NCI-H748 (cell line): ENCODE results near the gene CADM3.
A peak's percentile ranks its signal among the peaks of the same experiment; 100 is the strongest.

Experiments used
- DNase-seq: peaks from one replicate; lab custom pipeline; 2025; ENCODE audit not compliant: unreplicated experiment; lab: John Stamatoyannopoulos, UW

CADM3 gene

DNA sequence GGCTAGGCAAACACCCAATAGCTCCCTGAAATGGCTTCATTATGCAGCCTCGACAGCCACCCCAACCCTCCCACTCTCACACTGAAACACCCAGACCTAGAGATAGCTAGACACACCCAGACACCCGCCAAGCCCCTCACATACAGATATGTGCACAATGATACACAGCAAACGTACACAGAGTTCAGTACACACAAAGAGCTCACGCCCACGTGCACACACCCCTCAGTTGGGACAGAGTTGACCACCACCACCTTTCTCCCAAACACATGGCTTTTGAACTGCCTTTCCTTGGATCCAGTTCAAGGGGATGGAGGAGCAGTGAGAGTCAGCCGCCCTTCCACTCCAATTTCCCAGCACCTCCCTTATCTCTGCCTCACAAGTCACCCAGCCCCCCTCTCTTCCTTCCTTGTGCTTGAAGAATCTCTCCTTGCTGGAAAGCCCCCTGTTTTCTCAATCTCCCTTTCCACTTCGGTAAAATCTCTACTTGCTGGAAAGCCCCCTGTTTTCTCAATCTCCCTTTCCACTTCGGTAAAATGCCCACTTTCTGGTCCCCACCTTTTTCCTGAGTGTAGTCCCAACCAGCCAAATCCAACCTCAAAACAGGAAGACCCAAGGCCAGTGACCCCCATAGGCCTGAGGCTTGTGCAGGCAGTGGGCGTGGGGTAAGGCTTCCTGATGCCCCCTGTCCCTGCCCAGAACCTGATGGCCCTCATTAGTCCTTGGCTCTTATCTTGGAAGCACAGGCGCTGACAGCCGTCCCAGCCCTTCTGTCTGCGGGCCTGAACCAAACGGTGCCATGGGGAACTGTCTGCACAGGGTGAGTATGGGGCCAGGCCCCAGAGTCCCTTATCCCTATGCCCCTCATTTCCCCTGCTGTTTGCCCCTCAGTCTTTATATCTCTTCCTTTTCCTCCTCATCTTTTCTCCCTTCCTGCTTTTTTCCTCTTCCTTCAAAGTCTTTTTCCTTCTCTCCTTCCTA lies 33.0 kb downstream of the CADM3 start, which contains the start of gene ACKR1:
ACKR1 (plus strand) TSS at position 715 of the 981 bp plus-strand sequence; CDS start at position 800, 85 bp downstream.
- DNase-seq, result no peak

DNA sequence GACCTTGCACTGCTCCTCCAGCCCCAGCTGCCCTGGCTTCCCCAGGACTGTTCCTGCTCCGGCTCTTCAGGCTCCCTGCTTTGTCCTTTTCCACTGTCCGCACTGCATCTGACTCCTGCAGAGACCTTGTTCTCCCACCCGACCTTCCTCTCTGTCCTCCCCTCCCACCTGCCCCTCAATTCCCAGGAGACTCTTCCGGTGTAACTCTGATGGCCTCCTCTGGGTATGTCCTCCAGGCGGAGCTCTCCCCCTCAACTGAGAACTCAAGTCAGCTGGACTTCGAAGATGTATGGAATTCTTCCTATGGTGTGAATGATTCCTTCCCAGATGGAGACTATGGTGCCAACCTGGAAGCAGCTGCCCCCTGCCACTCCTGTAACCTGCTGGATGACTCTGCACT lies 33.8 kb downstream of the CADM3 start:
- no peak for DNase-seq

DNA sequence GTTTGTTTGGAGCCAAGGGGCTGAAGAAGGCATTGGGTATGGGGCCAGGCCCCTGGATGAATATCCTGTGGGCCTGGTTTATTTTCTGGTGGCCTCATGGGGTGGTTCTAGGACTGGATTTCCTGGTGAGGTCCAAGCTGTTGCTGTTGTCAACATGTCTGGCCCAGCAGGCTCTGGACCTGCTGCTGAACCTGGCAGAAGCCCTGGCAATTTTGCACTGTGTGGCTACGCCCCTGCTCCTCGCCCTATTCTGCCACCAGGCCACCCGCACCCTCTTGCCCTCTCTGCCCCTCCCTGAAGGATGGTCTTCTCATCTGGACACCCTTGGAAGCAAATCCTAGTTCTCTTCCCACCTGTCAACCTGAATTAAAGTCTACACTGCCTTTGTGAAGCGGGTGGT lies 34.7 kb downstream of the CADM3 start:
- DNase-seq, result no peak

DNA sequence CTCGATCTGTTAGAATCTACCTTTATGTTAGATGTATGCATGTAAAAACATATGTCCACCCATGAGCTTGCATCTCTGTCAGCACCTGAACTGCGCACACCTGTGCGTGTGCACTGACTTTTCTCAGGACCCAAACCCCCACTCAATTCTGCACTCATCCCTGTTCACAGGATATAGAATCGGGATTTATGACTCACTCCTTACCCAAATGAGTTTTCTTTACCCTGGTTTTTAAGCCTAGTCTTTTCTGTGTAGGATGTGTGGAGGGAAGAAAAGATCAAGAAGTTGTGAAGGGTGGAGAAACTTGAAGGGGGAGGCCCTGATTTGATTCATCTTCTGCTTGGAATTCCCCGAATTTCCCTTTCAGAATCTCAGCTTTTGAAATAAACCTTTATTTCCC lies 35.7 kb downstream of the CADM3 start:
- DNase-seq, result no peak

DNA sequence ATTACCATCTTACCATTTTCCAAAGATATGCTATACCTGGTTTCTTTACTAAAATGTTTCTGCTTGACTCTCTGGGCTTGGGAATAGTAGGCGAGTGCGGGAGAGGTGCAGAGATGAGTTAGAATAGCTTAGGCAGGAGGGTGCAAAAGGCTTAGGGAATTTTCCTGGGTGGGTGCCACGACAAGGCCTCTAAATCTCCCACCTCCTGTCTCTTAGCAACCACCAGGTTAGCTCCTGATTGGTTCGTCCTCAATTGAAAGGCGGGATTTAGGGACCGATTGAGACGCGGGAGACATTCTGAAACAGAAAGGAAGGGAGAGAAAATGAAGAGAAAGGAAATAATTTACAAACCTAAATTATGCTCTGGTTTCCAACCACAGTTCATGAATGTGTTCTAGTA lies 36.4 kb downstream of the CADM3 start:
- DNase-seq, result no peak

DNA sequence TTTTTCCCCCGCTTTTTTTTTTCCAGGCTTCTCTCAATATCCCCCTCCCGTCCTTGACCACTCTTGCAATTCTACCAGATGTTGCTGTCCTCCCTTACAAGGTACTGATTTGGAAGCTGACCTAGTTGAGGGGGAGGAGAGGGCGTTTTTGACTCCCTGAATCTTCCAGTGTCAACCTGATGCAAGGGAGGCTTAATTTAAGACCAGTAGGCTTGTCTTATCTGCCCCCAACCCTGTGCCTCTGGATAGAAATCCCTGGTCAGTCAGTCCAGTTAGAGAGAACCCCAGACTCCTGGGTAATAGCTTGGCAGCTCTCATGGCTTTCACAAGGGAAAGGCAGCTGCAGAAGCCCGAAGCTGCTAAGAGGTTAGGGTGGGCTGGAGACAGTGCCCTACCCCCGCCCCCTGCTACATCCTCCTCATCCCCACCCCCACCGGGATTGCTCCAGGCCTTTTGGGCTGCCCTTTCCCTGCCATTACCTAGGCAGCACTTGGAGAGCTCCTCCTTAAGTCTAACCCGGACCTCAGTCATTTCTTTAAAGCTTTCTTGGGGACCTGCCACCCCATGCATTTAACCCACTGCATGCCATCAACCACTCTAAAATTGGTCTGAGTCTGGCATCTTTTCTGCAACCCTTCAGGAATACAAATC lies 36.9 kb downstream of the CADM3 start:
- DNase-seq, result no peak

DNA sequence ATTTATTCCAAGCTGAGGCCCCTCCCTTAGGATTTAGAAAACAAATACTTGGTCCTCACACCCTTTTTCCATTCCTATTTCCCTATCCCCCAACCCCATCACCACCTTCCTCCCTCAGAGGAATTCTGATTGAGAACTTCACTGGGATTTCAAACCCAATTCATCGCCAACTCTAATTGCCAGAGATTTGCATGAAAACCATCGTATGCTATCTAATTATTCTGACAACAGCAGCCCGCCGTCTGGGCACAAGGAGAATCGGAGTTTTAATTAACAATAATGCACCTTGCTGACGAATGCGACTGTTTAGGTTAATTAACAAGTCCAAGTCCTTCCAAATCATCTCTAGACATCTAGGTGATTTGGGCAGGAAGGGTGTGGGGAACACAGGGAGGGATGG lies 37.6 kb downstream of the CADM3 start:
- no peak for DNase-seq

DNA sequence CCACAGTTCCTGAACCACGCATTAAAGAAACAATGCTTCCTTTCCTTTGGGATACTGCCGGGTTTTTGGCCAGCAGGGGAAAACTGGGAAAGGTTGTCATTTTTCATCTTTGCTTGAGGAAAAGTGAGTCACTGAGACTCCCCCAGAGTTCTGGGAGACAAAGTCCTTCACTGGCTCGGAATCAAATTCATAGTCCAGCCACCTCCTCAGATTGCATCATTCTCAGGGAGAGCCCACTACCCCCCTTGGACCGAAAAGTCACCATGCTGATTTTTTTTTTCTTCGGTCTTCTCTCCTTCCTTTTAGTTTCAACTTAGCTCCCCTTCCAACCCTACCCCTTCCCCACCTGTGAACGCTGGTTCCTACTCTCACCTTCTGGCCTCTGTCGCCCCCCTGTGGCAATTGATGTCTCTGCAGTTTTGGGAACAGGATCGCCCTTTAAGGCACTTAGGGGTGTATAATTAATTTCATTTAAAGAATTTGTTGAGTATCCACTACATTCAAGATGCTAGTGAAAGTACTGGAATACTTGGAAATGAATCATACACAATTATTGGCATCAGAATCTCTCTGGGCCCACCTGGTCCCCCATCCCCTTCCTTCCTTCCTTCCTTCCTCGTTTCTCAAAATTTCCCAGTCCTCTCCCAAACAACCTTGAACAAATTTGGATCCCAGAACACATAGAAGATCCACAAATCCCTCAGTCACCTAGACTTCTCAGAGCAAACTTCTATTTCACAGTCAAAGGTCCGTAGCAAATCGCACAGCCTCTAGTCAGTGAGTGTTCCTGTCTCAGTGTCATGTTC lies 40.1 kb downstream of the CADM3 start:
- peak; percentile 23 for DNase-seq

DNA sequence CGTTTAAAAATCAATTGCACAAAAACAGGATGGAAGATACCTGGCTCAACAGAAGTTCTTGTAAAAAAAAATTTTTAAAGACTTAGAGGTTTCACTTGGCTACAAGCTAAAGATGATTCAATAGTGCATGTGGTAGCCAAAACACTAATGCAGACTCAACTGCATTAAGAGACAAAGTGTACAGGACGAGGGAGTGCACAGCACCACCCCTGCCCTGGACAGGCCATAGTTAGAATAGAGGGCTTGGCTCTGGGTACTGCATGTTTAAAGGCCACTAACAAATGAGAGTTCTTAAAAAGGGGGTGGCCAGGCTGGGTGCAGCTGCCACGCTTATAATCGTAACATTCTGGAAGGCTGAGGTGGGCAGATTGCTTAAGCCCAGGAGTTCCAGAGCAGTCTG lies 41.2 kb downstream of the CADM3 start:
- DNase-seq, result no peak

DNA sequence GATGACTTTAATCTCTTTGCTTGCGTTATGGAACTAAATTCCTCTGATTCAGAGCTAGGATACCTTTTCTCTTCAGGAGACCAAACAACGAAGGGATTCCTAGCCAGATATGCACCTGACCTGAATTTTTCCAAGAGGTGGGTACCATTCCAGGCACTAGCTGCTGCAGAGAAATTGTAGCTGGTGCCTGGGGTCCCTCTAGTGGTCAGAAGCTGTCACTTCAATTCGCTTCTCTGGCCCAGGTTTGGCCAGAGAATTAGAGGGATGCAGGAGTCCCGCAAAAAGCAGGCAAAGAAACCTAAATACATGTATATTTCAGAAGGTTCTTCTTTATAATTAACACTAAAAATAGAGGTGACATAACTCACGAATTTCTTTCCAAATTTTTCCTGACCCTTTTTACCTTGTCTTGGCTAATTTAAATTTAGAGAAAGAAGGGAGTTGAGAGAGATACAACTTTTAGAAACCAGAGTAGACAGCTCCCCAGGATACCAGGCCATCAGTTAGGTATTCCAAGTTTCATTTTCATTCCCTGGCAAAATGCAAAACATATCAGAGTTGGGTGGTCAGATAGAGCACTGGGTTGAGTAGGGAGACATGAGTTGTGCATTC lies 42.8 kb downstream of the CADM3 start:
- DNase-seq, result peak; percentile 25

DNA sequence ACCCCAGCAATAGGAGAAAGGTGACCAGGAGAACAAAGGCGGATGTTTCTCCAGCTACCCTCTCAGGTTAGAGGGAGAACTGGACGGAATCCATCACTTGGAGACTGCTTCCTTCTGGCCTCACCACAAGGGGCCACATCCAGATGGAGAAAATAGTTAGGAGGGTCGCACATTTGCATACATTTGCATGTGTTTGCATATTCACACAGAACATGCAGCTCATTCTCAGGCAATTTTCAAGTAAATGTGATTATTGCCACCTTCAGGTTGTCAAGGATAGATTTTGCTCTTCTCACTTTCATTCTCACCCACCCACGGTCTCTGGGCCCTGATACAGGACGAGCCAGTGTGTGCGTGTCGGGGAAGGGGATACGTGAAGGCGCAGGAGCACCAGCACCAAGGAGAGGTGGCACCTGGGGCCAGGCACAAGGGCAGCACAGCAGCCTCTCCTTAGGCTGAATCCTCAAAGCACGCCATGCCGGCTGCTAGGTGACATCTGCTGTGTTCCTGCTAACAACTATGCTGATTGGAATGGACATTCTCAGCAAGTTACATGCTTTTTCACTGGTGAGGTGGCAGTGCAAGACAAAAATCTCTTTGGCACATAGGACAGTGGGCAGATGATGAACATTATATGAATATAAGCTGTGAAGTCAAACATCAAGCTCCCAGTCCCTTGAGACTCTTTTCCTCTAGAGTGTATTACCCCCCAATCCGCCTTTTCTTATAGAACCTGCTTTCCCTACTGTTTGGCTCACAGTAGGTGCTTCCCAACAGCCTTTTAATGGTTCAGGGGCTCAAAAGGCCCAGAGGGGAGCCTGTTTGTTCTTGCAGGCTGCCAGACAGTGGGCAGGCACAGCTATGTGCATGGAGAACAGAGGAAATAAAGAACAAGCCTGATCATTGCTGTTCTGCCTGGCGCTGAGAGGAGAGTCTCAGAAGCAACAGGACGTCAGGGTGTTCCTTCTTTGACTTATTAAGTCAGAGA lies 47.5 kb downstream of the CADM3 start:
- no peak for DNase-seq

DNA sequence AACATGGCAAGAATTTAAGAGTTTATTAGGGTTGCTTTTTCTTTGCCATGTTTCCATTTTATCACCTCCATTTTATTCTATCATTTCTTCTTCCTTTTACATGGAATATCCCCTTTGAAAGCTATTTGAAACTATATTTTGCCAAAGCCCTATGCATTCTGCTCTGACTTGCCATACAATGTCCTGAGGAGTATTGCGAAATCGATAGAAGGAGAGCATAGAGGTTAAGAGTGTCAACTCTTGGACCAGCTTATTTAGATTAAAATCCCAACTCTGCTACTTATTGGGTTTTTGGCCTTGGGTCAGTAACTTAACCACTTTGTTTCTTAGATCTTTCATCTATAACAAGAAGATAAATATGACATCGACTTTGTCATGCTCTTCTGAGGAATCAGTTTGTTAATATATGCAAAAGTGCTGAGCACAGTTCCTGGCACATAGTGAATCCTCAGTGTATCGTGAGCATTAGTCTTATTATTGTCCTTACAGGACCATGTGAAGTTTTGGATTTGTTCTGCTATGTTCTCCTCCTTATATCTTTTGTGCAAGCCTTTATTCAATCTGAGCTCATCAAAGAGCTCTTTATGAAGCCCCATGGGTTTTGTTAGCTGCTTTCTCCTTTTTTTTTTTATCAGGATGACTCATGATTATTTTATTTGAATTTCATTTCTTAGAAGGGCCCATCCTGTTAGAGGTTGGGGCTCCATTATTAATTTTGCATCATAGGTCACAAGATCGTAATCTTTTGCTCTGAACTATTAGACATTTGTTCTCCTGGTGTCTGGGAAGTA lies 50.9 kb downstream of the CADM3 start:
- DNase-seq, result no peak

DNA sequence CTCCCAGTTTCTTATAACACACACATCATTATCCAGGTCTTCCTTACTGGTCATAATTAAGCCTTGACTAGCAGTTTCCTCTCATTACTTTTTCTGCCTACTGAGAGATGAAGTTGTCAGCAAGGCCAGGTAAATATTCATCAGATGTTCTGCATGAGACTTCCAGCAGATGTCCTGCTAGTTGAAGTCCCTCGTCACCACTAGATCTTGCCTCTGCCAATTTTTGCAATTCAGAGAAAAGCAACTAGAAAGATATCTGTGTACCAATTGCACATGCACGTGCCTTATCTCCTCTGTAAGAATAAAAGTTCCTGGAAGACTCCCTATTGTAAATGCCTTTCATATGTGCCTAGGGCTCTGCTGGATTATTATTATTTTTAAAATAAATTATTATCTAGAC lies 51.6 kb downstream of the CADM3 start:
- DNase-seq, result no peak

DNA sequence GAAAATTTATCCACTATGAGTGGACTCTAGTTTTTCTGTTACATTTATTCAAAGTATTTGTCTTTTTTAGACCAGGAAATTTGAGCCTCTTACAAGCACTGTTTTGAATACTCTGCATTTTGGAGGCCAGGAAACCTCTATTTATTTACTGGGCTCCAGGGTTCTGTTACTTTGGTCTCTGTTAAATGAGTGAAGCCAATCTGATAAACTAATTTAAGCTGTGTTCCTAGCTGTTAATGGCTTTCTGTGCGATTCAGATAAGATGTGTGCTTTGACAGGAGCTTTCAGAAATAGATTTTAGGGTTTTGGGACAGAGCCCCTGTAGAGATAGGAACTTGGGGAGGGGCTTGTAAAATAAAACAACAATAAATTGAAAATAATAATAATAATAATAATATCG lies 57.1 kb downstream of the CADM3 start:
- DNase-seq, result no peak

DNA sequence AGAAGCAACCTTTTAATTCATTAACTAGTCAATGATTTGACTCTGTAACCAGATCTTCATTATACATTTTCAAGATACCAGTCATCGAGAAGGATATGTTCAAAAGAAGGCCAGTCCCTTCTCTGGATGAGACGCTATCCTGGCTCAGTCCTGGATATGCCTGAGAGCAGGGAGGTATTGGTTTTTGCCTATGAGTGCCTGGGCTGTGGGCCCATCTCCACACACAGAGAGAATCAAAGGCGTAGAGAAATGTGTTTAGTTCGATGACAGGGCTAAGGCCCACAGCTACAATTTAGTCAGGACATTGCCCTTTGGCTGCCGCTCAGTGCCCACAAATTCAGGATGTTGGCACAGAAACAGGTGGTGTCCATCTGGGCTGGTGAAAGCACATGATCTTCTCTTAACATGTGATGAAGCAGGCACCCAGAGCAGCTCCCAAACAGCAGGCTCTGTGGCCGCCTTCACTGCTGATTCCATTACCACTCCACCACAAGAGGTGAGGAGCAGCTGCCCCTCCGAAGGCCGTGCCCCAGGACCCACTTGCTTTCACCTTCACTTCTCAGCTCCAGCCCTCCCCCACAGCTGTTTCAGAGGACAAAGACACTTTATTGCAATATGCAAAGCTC lies 58.0 kb downstream of the CADM3 start:
- no peak for DNase-seq

DNA sequence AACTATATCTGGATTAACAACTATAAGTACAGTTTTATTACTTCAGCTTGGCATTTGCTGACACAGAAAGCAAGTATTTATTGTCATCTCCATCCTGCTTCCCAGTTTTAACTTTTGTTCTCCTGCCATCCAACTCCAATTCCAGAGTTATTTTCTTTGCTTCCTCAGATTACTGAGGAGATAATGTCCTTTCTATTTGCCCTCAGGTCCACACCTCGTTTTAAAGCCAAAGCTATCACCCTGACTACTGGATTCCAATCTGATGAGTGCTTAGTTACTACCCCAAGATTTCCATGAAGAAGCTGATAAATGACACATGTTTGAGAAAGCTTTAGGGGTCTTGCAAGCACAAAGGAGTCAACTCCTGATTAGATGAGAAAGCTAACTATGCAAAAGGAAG lies 58.5 kb downstream of the CADM3 start:
- DNase-seq, result no peak

DNA sequence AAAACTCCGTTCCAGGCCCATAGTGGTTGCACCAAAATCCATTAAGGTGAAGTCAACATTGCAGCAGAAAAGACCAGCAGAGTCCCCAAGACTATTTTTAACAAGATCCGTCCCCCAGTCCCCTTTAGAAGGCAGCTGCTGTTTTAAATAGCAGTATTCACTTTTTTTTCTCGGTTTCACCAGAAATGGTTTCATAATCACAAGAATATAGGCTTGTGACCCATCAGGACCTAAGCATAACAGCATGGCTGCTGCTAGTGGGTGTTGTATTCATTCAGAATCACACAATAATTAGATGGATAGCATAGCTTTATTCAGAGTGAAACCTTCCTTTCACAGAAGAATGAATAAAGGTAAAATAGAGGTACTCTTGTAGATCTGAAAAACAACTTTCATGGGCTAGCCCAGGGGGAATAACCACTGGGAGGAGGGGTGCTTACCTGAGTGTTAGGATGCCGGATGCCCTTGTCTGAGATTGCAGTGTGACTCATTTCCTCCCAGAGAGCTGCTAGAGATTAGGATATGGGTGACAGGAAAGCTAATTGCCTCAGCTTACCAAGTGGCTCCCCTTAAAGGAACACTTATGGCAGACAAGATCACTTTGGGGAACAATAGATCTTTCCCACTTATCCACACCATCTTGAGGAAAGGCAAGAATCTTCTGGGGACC lies 68.3 kb downstream of the CADM3 start:
- no peak for DNase-seq

DNA sequence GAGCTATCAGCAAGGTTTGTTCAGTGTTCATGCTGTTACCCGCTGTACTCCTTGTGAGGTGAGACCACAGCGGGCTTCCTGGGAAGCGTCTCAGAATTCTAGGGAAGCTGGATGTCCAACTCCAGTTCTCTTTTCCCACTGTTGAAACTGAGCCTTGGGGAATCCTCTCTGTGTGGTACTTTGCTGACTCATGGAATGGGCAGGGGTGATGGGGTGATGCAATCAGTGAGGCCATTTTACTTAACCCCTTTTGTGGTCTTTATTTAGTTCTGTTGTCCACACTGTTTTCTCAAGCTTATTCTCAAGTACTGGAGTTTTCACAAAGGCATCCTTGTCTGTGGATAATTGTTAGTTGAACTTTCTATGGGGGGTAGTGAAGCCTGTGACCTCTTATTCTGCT lies 75.9 kb downstream of the CADM3 start:
- no peak for DNase-seq
